Measurements from ENCODE around the gene TMEM245.

TMEM245 gene

DNA sequence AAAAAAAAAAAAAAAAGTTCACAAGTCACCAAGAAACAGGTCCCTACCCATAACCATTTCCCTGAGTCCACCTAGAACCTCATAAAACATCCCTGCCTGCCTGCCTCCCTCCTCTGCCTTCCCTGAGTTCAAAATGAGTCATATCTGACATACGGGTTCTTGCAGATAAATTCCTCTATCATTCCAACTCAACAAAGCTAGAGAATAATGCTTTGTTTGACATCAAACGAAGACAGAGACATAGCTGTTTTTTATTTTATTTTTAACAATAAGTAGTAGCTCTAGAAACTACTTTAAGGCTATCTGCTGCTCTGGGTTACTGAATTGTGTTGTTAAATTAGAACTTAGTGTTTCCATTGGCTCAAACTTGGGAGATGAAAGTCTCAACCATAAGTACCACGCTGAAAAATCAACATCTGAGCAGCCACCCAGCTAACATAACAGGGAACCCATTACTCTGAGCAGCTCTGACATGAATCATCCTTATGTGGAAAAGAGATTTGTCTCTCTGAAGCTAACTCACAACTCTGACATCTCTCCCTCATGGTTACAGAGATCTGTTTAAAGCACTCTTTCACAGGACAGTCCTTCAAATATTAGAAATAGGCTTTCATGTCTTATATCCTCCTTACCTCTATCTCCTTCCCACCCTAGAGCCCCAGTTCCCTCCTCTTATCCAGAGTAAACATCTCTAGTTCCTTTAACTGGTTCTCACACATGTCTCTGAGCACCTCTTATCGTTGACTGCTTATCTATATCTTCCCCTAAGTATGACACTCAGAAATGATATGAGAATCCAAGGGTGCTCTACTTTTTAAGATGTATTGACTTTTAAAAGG, 12.1 kb downstream of the TMEM245 start:
- peaks cover 42% of the 10 kb centered on the region for H3K79me2 ChIP-seq (ENCODE audit: control insufficient read depth, insufficient read depth, low read length)
- no peak overlapping the region for H4K5ac ChIP-seq (ENCODE audit: low read length)
- H2BK5ac ChIP-seq (ENCODE audit: low read length) = no peak overlapping the region
- H3K56ac ChIP-seq (ENCODE audit: low read length) = no peak overlapping the region
- no peak overlapping the region for H2BK15ac ChIP-seq (replicated peaks; ENCODE audit: low read depth)
- H3K27ac ChIP-seq (ENCODE audit: low read depth, low read length) = no peak overlapping the region
- peak; percentile 50 for DNase-seq
- H3K4ac ChIP-seq (ENCODE audit: low read depth, low read length) = no peak overlapping the region
- H3K4me2 ChIP-seq (ENCODE audit: low read length) = no peak overlapping the region
- no peaks in the 10 kb centered on the region for H3K4me1 ChIP-seq (ENCODE audit: control insufficient read depth, low read depth, low read length)
- H3K23ac ChIP-seq (ENCODE audit: low read length) = no peak overlapping the region
- H3K4me3 ChIP-seq (ENCODE audit: low read length) = no peak overlapping the region
- H3K18ac ChIP-seq (ENCODE audit: low read length) = no peak overlapping the region
- H3K27me3 ChIP-seq (ENCODE audit: insufficient read depth, low read length, poor library complexity) = no peaks in the 10 kb centered on the region
- no peak overlapping the region for H4K8ac ChIP-seq (ENCODE audit: low read depth, low read length)
- peaks cover 5% of the 10 kb centered on the region for H3K79me1 ChIP-seq (ENCODE audit: low read length)
- H3K9ac ChIP-seq (ENCODE audit: low read length) = no peak overlapping the region
- no peaks in the 10 kb centered on the region for H3K36me3 ChIP-seq (ENCODE audit: control insufficient read depth, insufficient read depth, low read length)
- whole genome bisulfite sequencing (ENCODE audit: extremely low coverage, insufficient coverage, low lambda C conversion rate) = no CpG with 5 or more reads among the region's 4 CpGs
- H2BK120ac ChIP-seq (ENCODE audit: low read depth, low read length) = no peak overlapping the region
- H2AK5ac ChIP-seq (ENCODE audit: low read length) = no peak overlapping the region

DNA sequence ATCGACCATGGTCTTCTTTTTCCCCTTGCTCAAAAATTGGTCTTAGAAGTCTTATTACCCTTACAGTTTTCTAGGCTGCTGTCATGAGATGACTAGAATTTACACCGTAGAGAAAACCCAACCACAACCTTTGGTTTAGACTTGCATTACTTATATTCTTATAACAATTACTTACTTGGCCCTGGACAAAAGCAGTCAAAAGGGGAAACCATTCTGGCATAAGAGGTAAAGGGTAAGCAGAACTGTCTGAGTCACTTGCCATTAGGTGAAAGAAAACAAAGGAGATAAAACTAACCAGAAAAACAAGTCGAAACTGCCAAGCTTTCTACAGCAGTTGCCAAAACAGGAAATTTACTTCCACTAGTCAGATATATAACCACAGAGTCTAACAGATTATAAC, 17.9 kb downstream of the TMEM245 start:
- Histone ChIP-seq H3K23ac (ENCODE audit: low read length) (no peak overlapping the region), H3K4me3 (ENCODE audit: low read length) (no peak overlapping the region), H3K56ac (ENCODE audit: low read length) (no peak overlapping the region), H3K79me2 (ENCODE audit: control insufficient read depth, insufficient read depth, low read length) (peaks cover 50% of the 10 kb centered on the region), H2BK15ac (replicated peaks; ENCODE audit: low read depth) (no peak overlapping the region), H4K8ac (ENCODE audit: low read depth, low read length) (no peak overlapping the region), H4K5ac (ENCODE audit: low read length) (no peak overlapping the region), H3K27me3 (ENCODE audit: insufficient read depth, low read length, poor library complexity) (no peaks in the 10 kb centered on the region), H3K79me1 (ENCODE audit: low read length) (peaks cover 10% of the 10 kb centered on the region), H2BK120ac (ENCODE audit: low read depth, low read length) (no peak overlapping the region), H2BK5ac (ENCODE audit: low read length) (no peak overlapping the region), H3K36me3 (ENCODE audit: control insufficient read depth, insufficient read depth, low read length) (no peaks in the 10 kb centered on the region), H3K27ac (ENCODE audit: low read depth, low read length) (no peak overlapping the region), H2AK5ac (ENCODE audit: low read length) (no peak overlapping the region), H3K9ac (ENCODE audit: low read length) (no peak overlapping the region), H3K4me2 (ENCODE audit: low read length) (no peak overlapping the region), H3K4me1 (ENCODE audit: control insufficient read depth, low read depth, low read length) (peaks cover 4% of the 10 kb centered on the region), H3K4ac (ENCODE audit: low read depth, low read length) (no peak overlapping the region), H3K18ac (ENCODE audit: low read length) (no peak overlapping the region)
- no peak for DNase-seq
- no CpG with 5 or more reads among the region's 3 CpGs for whole genome bisulfite sequencing (ENCODE audit: extremely low coverage, insufficient coverage, low lambda C conversion rate)

DNA sequence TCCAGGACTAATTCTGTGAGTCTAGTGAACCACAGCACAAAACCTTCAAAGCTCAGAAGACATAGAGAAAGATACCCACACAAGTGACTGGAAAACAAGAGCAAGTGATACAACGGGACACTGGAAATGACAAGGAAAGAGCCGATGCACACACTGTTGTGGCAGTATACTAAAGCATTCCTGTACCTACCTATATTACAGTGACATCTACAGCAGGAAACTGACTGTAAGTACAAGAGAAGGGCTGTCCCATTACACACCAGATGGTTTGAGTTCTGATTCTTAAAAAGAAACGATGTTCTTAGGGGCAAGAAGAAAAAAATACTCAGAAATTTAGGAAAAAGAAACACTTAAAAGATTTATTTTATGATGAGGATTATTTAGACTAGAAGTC, 18.5 kb downstream of the TMEM245 start:
- no CpG with 5 or more reads among the region's 3 CpGs for WGBS (ENCODE audit: extremely low coverage, insufficient coverage, low lambda C conversion rate)
- Histone ChIP-seq H2AK5ac (ENCODE audit: low read length) (no peak overlapping the region), H3K27me3 (ENCODE audit: insufficient read depth, low read length, poor library complexity) (no peaks in the 10 kb centered on the region), H2BK5ac (ENCODE audit: low read length) (no peak overlapping the region), H3K4me2 (ENCODE audit: low read length) (no peak overlapping the region), H3K79me2 (ENCODE audit: control insufficient read depth, insufficient read depth, low read length) (peaks cover 51% of the 10 kb centered on the region), H3K4ac (ENCODE audit: low read depth, low read length) (no peak overlapping the region), H3K36me3 (ENCODE audit: control insufficient read depth, insufficient read depth, low read length) (no peaks in the 10 kb centered on the region), H3K79me1 (ENCODE audit: low read length) (peaks cover 8% of the 10 kb centered on the region), H4K5ac (ENCODE audit: low read length) (no peak overlapping the region), H3K4me1 (ENCODE audit: control insufficient read depth, low read depth, low read length) (peaks cover 4% of the 10 kb centered on the region), H3K23ac (ENCODE audit: low read length) (no peak overlapping the region), H2BK120ac (ENCODE audit: low read depth, low read length) (no peak overlapping the region), H3K18ac (ENCODE audit: low read length) (no peak overlapping the region), H3K56ac (ENCODE audit: low read length) (no peak overlapping the region), H2BK15ac (replicated peaks; ENCODE audit: low read depth) (no peak overlapping the region), H3K27ac (ENCODE audit: low read depth, low read length) (no peak overlapping the region), H3K4me3 (ENCODE audit: low read length) (no peak overlapping the region), H3K9ac (ENCODE audit: low read length) (no peak overlapping the region), H4K8ac (ENCODE audit: low read depth, low read length) (no peak overlapping the region)
- no peak for DNase-seq

DNA sequence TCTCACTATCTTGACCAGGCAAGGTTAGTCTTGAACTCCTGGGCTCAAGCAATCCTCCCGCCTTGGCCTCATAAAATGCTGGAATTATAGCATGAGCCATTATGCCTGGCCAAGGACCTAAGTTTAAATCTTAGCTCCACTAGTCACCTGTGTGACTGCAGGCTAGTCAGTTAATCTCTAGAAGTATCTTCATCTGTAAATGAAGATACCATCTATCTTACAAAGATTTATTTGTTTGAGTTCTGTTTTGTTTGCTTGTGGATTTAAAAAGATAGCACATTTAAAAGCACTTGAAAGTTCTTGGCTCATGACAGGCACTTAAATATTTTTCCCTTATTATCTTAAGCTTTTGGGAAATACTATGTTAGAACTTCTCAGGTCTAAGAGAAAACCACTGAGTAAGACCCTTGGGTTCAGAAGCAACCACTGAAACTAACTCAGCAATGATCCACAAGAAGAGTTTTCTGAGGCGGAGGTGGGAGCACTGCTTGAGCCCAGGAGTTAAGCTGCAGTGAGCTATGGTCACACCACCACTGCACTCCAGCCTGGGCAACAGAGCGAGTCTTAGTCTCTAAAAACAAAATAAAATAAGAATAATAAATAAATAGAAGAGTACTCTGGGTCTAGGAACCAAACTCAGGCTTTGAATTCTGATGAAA, 19.1 kb downstream of the TMEM245 start:
- no peak overlapping the region for H3K4me2 ChIP-seq (ENCODE audit: low read length)
- H3K9ac ChIP-seq (ENCODE audit: low read length) = no peak overlapping the region
- no peak overlapping the region for H4K5ac ChIP-seq (ENCODE audit: low read length)
- no peak overlapping the region for H3K27ac ChIP-seq (ENCODE audit: low read depth, low read length)
- DNase-seq = no peak
- H3K79me2 ChIP-seq (ENCODE audit: control insufficient read depth, insufficient read depth, low read length) = peaks cover 52% of the 10 kb centered on the region
- no peak overlapping the region for H4K8ac ChIP-seq (ENCODE audit: low read depth, low read length)
- H3K18ac ChIP-seq (ENCODE audit: low read length) = no peak overlapping the region
- H3K4me3 ChIP-seq (ENCODE audit: low read length) = no peak overlapping the region
- no peak overlapping the region for H2BK15ac ChIP-seq (replicated peaks; ENCODE audit: low read depth)
- no peaks in the 10 kb centered on the region for H3K36me3 ChIP-seq (ENCODE audit: control insufficient read depth, insufficient read depth, low read length)
- WGBS (ENCODE audit: extremely low coverage, insufficient coverage, low lambda C conversion rate) = no CpG with 5 or more reads among the region's 3 CpGs
- H3K56ac ChIP-seq (ENCODE audit: low read length) = no peak overlapping the region
- H2BK5ac ChIP-seq (ENCODE audit: low read length) = no peak overlapping the region
- H2BK120ac ChIP-seq (ENCODE audit: low read depth, low read length) = no peak overlapping the region
- H3K79me1 ChIP-seq (ENCODE audit: low read length) = peaks cover 10% of the 10 kb centered on the region
- H2AK5ac ChIP-seq (ENCODE audit: low read length) = no peak overlapping the region
- no peak overlapping the region for H3K4ac ChIP-seq (ENCODE audit: low read depth, low read length)
- H3K4me1 ChIP-seq (ENCODE audit: control insufficient read depth, low read depth, low read length) = peaks cover 4% of the 10 kb centered on the region
- H3K27me3 ChIP-seq (ENCODE audit: insufficient read depth, low read length, poor library complexity) = no peaks in the 10 kb centered on the region
- no peak overlapping the region for H3K23ac ChIP-seq (ENCODE audit: low read length)

DNA sequence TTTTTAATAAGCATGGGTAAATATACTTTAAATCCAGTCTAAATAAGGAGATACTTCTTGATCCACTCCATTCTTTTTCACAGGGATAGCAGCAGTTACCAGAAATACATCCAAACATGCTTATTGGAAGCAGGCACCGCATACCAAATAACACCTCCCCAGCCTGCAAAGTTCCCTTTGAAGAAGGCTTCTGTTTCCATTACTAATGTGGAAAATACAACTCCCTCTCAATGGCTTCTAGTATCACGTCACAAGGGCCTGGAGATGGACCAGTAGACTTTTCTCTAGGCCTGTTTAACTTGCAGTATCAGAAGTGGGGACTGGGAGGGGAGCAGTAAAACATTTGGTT, 20.8 kb downstream of the TMEM245 start:
- H3K27ac ChIP-seq (ENCODE audit: low read depth, low read length) = no peak overlapping the region
- peak overlapping the region; percentile 70 for H3K18ac ChIP-seq (ENCODE audit: low read length)
- no CpG with 5 or more reads among the region's 2 CpGs for WGBS (ENCODE audit: extremely low coverage, insufficient coverage, low lambda C conversion rate)

More for the DNA sequence above, 20.8 kb downstream of the TMEM245 start:
- H3K9ac ChIP-seq (ENCODE audit: low read length) = no peak overlapping the region
- no peak overlapping the region for H3K4ac ChIP-seq (ENCODE audit: low read depth, low read length)
- H3K4me3 ChIP-seq (ENCODE audit: low read length) = no peak overlapping the region
- H3K56ac ChIP-seq (ENCODE audit: low read length) = no peak overlapping the region
- peak; percentile 35 for DNase-seq
- H2BK120ac ChIP-seq (ENCODE audit: low read depth, low read length) = no peak overlapping the region
- peaks cover 4% of the 10 kb centered on the region for H3K4me1 ChIP-seq (ENCODE audit: control insufficient read depth, low read depth, low read length)
- no peak overlapping the region for H3K4me2 ChIP-seq (ENCODE audit: low read length)
- no peak overlapping the region for H2BK5ac ChIP-seq (ENCODE audit: low read length)
- no peaks in the 10 kb centered on the region for H3K27me3 ChIP-seq (ENCODE audit: insufficient read depth, low read length, poor library complexity)
- no peak overlapping the region for H2AK5ac ChIP-seq (ENCODE audit: low read length)
- peaks cover 17% of the 10 kb centered on the region for H3K79me1 ChIP-seq (ENCODE audit: low read length)
- no peak overlapping the region for H4K5ac ChIP-seq (ENCODE audit: low read length)
- H3K23ac ChIP-seq (ENCODE audit: low read length) = no peak overlapping the region
- H3K36me3 ChIP-seq (ENCODE audit: control insufficient read depth, insufficient read depth, low read length) = no peaks in the 10 kb centered on the region
- no peak overlapping the region for H2BK15ac ChIP-seq (replicated peaks; ENCODE audit: low read depth)
- H3K79me2 ChIP-seq (ENCODE audit: control insufficient read depth, insufficient read depth, low read length) = peaks cover 62% of the 10 kb centered on the region
- H4K8ac ChIP-seq (ENCODE audit: low read depth, low read length) = no peak overlapping the region

Data from mesendoderm (in vitro differentiated cells).